GM12873 (cell line): ENCODE results near the gene MGST3.

Experiments used
- CTCF ChIP-seq: IDR thresholded peaks from 2 replicates; pipeline ENCODE4 v1.5.1; 2012; ENCODE audit warnings: low read depth, mild to moderate bottlenecking, moderate library complexity, low read length, control low read depth; ENCODE audit not compliant: insufficient read depth; ENCODE audit errors: missing control alignments

Gene MGST3

DNA sequence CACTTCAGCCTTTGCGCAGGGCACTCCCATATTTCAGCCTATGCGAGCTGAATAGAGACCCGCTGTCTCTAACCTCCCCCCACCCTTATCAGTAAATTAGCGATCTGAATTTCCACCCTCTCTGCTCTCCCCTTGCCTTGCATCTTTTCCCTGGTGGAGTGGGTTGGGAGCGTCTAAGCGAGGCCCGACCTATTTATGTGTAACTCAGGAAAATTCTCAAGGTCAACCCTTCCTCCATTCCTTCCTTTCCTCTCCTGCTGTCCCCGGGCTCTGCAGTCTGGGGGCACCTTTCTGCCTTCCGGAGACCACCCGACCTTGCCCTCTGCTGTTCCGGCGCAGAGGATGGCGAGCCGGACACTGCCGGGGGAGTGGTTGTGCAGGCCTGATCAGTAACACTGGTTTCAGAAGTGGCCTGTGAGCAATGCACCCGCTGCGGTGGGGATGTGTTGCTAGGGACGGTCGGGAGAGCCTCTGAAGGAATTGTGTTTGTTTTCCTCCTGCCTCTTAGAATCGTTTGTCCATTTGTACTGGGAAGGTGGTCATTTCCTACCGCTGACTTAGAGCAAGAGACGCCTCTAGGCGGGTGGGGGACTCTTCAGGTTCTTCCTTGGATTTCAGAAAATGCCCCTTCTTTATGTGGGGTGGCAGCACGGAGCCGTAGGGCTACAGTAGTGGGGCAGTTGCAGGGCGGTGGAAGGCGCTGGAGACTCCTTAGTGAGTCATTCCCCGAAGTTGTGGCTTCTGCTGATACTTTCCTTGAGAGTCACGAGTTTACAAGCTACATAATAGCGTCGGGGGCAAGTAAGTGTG lies 513 bp downstream of the MGST3 start:
- TF ChIP-seq CTCF: no peak

- no peak for TF ChIP-seq CTCF
These were observed 1.1 kb downstream of the MGST3 start for GRCh38 chr1:165632152-165632469.

GRCh38 chr1:165632491-165632890 lies 1.5 kb downstream of the MGST3 start:
- no peak for TF ChIP-seq CTCF

DNA sequence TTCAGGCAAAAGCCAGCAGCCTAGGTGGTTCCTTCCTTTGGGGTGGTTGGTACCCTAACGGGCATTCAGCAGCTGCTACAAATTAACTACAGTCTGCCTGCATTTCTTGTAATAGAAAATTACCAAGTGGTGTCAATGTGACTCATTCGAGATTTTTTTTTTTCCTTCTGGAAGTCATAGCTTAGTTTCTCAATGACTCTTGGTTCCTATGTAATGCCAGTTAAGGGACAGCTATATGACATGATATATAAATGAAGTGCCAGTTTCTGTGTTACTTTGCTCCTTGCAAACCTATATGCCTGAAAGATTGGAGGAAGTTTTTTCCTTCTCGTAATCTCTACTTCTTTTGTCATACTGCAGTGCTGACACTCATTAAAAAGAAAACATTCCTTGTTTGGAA lies 2.6 kb downstream of the MGST3 start:
- no peak for TF ChIP-seq CTCF

- no peak for TF ChIP-seq CTCF
These were observed 3.3 kb downstream of the MGST3 start for GRCh38 chr1:165634154-165634921.

GRCh38 chr1:165635329-165635728 lies 4.3 kb downstream of the MGST3 start:
- TF ChIP-seq CTCF: no peak

DNA sequence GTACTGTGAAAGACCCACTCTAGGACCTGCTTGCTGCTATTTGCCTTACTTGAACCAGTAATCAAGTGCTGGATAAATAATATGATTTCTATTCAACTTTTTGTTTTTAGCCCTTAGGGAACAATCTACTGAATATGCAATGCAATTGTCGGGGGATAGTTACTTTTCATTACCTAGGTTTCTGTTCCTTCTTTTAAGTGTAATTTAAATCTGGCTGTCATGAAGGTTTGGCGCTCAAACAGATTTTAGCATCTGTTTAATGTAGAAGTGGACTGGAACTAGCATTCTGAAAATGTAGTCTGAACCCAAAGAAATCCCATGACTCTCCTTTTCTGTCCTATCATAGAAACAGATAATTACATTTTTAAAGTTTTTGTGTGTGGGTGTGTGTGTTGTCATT lies 4.8 kb downstream of the MGST3 start:
- TF ChIP-seq CTCF: no peak
